Measurements from ENCODE around the gene MIS18BP1.
"Not testable (repeated sequence)": the region's sequence is repeated elsewhere in the genome, so short reads cannot be mapped to it uniquely, and the experiment has no call there.

MIS18BP1 gene

DNA sequence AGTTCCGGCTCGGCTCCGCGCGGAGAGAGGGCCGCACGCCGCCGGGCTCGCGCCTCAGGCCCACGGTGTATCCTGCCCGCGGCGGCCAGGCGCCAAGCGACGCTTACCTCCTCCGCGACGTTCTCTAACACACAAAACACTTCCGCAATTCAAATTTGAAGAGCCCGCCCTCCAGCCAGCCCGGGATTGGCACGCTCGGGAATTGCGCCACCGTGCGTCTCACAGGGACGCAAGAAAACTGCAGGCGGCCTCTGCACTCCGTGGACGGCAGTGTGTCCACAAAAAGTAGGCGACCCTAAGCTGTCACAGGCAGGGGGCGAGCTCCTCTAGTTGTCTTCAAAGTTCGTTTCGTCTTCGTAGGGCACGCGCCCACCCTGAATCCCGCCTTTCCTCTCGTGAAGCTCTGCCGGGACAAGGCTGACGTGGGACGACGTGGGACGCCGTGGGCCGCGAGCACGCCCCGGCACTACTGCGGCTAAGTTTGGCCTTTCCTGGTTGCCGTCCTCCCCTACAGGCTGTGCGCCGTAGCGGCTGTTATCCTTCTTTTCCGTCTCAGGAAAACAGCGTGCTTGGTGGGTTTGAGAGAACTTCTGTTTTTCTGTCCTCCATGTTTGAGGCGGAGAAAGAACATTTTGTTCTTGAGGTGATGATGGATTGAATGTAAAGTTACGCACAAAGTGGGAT lies at the start of gene MIS18BP1:
TSS of gene MIS18BP1 (minus strand) at position 133 of the 684 bp plus-strand sequence. CDS start 5,916 bp downstream, outside the sequence.
- DNase-seq: peak; percentile 22 to 95 (median 82)

DNA sequence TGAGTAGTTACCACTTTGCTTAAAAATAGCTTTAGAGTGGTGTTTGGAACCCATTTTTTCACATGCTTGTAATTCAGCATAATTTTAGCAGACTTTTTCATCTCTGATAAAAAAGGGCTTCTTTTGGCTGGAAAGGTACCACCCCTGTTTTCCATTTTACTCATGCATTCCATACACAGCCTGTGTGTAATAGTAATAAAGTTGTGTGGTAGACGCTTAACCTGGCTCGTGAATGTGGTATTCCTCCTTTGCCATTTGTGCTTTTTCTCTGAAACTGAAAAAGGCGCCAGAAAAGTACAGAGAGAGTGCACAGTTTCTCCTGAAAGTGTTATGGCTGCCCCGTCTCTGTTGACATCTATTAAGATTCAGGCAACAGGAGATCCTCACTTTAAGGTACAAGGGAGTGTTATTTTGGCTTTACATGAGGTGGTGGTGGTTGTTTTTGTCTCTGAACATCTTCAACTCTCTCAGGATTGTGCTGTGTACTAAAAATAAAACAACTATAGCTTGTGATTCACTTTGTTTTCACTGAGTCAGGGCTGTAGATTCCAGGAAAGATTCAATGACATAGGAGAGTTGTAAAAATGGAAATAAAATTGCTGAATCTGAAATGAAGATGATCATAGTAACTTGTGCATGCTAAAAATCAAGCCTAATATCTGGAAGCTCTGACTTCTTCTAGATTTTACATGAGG lies 45.6 kb upstream of the MIS18BP1 start:
- DNase-seq: peak in 1 of 58 donors; percentile 6

DNA sequence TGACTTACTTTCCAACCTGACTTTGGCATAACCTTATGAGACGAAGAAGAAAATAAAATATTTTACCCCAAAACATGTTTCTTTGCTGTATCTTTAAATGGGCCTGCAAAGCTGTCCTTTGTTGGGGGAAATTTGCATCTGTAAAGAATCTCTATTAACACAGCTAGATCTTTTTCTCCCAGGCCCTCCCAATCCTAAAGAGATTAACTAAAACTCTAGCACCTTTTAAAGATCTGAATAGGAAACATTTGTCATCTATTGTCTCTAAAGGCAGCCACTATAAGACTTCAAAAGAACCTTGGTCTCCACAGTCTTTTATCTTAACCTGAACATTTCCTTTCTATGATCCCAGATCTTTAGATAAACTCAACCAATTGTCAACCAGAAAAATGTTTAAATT lies 41.8 kb upstream of the MIS18BP1 start:
- DNase-seq: not testable (repeated sequence)

DNA sequence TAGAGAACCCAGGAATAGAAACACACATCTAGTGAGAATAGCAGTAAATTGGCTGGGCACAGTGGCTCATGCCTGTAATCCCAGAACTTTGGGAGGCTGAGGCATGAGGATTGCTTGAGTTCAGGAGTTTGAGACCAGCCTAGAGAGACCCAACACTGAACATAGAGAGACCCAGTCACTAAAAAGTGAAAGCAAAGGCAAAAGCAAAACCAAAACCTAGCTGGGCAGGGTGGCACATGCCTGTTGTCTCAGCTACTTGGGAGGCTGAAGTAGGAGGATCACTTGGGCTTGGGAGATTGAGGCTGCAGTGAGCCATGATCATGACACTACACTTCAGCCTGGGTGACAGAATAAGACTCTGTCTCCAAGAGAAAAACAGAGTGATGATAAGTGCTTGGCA lies 37.5 kb upstream of the MIS18BP1 start:
- DNase-seq: no peak

DNA sequence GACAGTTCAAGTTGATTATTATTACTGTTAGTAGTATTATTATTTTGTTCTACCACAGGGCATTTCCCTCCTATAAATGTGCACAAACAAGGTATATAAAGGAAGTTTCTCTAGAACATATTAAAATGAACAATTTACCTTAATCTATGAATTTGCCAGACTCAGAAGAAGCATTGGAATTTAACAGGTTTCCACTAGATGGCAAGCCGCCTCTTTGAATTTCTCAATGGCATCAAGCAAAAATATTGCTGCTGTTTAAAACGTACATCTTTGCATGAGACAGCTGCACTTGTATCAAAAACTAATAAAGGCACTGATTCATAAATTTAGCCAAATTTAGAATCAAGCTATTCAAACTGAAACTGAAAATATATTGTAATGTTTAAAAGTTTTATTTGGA lies 34.6 kb upstream of the MIS18BP1 start:
- DNase-seq: no peak

DNA sequence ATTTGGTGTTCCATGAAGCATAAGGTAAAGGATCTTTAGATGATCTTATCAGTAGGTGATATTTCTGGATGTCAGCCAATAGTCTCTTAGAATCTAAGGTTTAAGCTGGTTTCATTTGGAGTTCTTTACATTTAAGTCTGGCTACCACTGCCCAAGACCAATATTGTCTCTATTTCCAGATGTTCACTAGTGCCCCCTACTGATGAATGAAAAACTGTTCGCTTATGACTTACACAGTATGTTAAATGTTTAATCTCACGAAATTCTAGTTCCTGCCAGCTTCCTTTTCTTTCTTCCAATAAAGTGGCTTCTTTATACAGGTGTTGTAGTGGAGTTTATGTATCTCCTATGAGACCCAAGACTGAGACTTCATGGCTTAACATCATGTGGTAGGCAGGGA lies 31.8 kb upstream of the MIS18BP1 start:
- DNase-seq: no peak

DNA sequence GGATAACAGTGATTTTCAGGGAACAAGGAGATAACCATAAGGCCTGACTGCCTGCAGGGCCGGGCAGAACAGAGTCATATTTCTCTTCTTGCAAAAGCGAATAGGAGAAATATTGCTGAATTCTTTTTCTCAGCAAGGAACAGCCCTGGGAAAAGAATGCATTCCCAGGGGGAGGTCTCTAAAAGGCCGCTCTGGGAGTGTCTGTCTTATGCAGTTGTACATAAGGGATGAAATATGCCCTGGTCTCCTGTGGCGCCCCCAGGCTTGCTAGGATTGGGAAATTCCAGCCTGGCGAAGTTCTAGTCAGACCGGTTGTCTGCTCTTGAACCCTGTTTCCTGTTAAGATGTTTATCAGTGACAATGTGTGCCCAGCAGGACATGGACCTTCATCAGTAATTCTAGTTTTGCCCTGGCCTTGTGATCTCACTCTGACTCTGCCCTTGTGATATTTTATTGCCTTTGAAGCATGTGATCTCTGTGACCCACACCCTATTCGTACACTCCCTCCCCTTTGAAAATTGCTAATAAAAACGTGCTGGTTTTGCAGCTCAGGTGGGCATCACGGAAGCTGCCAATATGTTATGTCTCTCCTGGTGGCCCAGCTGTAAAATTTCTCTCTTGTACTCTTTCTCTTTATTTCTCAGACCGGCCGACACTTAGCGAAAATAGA lies 28.9 kb upstream of the MIS18BP1 start:
- DNase-seq: not testable (repeated sequence)

DNA sequence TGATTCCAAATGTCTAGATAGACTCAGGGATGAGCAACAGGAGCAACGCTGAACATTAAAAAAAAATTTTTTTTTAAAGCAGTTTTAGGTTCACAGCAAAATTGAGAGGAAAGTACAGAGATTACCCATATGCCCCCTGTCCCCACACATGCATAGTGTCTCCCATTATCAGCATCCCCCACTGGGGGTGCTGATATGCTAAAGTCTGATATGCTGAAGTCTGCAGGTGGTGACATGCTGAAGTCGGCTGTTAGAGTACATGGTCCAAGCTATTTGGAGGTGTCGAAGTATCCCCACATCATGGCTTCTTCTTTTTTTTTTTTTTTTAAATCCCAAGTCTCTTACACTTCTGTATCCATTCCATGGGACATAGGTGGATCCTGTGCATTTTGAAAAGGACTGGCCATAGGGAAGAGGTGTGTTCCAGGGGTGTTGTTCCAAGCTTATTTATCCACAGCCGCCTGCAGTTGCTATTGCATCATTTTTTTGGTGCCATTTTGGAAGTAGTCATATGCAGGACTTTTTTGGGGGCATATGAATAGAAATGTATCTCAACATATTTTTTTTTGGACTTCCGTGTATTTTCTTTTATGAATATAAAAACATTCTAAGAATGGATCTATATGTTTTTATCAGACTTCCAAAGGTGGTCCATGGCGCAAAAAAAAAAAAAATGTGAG lies 19.0 kb upstream of the MIS18BP1 start:
- DNase-seq: no peak

DNA sequence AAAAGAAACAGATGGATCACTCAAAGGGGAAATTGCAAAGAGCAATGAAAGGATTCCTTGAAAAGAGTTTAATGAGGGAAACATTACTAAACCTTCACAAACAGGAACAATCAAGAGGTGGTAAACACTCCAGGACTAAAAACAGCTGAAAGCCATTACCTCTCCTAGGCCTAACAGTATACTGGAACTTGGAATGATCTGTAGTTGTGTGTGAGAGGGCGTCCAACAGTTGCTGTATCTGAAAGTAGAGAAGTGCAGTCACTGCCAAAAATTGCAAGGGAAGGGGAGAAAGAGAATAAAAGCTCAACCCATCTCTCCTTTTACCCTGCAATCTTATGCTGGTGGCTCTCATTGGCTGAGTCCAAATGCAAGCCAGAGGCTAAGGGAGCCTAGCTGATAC lies 17.0 kb upstream of the MIS18BP1 start:
- DNase-seq: no peak

DNA sequence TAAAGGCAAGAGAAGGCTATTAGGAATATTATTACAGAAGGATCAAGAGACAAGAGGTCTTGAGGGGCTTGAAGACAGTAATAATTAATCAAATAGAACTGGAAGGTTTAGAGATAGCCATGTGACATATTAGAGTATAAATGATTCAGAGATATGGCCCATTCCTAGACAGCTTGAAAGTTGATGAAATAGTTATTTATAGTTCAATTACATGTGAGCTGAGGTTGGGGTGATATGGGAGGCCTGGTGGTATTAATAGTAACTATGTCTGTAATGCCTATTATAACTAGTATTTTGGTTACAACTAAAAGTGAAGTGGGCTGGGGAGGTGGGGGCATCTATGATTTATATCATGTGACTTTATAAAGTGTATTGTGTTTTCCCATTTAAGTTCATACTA lies 14.1 kb upstream of the MIS18BP1 start:
- no peak for DNase-seq

DNA sequence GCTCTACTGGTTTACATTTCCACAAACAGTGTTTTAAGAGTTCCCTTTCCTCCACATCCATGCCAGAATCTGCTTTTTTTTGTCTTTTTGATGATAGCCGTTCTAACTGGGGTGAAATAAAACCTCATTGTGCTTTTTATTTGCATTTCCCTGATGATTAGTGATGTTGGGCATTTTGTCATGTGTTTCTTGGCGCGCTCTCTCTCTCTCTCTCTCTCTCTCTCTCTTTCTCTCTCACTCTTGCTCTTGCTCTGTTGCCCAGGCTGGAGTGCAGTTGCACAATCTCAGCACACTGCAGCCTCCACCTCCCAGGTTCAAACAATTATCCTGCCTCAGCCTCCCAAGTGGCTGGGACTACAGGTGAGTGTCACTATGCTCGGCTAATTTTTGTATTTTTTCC lies 9.6 kb upstream of the MIS18BP1 start:
- DNase-seq: no peak

DNA sequence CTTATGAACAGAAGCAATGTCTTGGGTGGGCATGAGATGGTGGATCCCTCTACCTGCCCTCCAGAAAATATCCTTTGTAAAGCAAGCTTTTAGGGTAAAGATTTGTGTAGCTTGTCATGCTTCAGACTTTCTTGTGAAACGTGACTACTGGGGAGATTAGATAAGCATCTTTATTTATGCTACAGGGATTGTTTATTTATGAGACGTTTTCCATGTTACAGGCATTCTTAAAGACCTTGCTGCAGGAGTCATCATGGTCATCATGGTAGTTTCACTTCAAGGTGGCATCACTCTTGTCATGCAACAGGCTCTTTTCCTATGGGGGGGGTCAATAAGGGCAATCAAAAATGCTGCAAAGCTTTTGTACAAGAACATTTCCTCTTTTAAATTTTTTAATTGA lies 8.2 kb upstream of the MIS18BP1 start:
- DNase-seq: no peak

DNA sequence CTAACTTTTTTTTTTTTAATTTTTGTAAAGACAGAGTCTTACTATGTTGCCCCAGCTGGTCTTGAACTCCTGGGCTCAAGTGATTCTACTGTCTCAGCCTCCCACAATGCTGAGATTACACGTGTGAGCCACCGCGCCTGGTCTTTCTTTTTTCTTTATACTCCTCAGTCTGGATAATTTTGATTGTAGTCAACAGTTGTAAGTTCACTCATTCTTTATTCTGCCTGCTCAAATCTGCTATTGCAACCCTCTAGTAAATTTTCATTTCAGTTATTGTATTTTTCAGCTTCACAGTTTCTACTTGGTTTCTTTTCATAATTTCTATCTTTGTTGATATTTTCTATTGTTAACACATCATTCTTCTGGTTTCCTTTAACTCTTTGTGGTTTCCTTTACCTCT lies 5.8 kb upstream of the MIS18BP1 start:
- no peak for DNase-seq

DNA sequence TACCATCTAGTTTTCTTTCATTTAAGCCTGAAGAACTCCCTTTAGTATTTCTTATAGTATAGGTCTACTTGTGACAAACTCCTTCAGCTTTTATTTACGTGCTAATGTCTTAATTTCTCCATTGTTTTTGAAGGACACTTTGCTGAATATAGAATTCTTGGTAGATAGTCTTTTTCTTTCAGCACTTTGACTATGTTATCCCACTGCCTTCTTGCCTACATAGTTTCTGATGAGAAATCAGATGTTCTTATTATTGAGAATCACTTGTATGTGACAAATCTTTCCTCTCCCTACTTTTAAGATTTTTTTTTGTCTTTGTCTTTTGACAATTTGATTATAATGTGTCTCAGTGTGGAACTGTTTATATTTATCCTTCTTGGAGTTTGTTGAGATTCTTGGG lies 5.1 kb upstream of the MIS18BP1 start:
- DNase-seq: no peak

DNA sequence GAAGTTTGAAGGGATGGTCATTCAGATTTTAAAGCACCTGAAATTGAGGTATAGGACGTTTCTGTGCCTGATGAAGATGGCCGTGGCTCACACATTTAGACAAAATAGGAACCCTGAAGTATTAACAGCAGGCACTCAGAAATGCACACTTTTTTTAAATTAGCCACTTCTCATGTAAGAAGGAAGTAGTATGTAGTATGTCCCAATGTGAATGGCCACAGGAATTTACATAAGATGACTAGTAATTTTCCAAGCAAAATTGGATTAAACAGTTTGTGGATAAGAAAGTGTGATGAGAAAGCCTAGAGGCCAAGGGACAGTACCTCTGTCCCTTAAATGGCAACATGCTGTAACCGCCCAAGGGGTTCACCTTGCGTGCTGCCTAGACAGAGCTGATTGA lies 1.8 kb upstream of the MIS18BP1 start:
- DNase-seq: no peak

DNA sequence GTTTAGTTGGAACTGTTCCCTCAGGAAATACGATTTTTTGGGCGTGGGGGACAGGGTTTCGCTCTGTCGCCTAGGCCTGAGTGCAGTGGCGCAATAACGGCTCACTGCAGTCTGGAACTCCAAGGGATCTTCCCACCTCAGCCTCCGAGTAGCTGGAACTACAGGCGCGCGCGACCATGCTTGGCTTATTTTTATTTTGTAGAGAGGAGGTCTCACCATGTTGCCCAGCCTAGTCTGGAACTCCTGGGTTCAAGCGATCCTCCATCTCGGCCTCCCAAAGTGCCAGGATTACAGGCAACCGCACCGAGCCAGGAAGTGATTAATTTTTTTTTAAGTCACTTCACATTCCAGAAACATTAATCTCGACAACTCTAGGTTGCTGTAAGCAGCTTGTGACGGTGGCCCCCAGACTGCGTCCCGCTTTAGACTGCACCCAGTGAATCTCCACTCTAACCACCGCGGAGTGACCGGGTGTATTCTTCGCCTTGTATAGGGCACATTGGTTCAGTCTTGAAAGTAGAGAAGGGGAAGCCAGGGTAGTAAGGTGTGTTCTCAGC lies 830 bp upstream of the MIS18BP1 start:
- DNase-seq: peak in 5 of 58 donors; percentile 8 to 40 (median 20)

DNA sequence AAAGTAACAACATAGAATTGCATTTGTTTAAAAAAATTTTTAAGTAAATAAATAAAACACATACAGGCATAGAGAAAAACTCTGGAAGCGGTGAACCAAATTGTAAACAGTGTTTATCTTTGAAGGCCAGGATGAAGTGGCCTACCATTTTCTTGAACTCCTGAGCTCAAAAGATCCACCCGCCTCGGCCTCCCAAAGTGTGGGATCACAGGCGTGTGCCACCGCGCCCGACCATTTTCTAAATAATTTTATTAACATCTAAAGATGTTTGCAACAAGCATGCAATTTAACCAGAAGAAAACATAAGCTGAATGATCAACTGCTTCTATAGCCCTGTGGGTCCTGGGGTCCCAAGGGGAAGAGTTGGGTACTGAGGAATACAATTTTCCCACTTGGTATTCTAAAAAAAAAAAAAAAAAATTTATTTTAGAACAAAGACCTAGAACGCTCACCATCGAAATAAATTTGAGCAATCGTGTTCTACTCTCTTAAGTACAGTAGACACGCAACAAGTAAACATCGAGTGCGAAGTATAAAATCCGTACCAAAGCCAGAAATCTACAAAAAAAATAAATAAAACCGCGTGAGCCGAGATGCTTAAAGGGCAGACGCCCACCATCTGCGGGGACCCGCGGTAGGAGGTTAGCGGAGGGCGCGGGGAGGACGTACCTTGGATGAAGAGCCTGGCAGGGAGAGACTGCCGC lies 484 bp downstream of the MIS18BP1 start:
- DNase-seq: no peak

DNA sequence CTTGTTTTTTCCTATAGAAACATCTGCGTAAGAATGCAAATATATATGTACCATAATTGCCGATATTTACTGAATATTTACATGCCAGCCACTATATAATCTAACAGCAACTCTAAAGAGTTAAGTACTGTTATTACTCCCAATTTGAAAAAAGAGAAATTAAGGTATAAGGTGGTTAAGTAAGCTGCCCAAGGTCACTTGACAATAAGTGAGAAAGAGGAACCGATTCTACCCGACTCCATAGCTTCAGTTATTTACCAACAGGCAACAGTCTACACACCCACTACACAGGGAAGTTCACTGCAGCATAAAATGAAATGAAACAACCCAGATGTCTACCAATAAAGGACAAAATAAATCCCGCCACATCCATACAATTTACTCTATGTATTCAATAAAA lies 1.1 kb downstream of the MIS18BP1 start:
- DNase-seq: no peak

DNA sequence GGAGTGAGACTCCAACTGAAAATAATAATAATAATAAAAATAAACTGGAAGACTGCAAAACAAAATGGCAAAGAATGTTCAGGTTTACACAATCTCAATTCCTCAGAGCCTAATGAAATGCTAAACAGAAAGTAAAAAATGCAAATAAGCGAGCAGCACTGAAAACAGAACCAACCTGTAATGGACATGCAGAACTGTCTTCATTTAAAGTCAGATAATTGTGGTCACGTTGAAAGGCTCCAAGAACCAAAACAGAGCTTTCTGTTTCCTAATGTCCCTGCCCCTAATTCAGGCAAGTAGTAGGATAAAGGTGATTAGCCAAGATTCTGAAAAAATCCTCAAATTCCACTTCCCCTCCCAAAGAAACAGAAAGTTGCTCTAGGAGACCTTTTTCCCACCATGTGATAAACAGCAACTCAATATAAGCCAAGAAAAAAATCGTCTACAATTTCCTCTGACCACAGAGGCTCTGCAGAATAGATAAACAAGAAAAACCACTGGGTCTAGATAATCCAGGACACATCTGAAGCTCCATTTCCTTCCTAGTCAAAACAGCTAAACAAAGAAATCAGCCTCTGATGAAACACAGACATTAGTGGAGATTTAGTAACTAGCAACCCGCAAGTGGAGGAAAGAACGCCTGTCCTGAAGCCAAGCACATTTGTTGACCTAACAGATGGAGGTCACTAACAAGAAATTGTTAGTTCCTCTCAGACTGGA lies 3.0 kb downstream of the MIS18BP1 start:
- peak in 2 of 58 donors; percentile 2 to 28 for DNase-seq

DNA sequence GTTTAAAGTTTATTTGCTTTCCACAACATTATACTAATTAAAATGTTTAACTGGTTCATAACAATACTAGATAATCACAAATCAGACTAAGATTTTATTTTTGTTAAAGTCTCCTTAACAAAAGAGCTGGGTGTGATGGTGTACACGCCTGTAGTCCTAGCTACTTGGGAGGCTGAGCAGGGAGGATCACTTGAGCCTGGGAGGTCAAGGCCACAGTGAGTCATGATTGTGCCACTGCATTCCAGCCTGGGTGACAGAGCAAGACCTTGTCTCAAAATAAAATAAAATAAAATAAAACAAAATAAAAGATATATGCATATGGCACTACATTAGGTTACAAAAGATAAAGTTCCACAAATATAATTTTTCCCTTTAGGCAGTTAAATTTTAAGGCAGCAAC lies 5.6 kb downstream of the MIS18BP1 start:
- DNase-seq: no peak
